ENCODE measurements around the gene DHX15. TPM values are rescaled to one million over a fixed set of nuclear protein-coding genes. Genes with fewer than 3 reads are reported as not detected.
A peak's percentile ranks its signal among the peaks of the same experiment; 100 is the strongest.

Gene DHX15
- total RNA-seq, 2 donors from 2014 or later, result 193 to 195 TPM

DNA sequence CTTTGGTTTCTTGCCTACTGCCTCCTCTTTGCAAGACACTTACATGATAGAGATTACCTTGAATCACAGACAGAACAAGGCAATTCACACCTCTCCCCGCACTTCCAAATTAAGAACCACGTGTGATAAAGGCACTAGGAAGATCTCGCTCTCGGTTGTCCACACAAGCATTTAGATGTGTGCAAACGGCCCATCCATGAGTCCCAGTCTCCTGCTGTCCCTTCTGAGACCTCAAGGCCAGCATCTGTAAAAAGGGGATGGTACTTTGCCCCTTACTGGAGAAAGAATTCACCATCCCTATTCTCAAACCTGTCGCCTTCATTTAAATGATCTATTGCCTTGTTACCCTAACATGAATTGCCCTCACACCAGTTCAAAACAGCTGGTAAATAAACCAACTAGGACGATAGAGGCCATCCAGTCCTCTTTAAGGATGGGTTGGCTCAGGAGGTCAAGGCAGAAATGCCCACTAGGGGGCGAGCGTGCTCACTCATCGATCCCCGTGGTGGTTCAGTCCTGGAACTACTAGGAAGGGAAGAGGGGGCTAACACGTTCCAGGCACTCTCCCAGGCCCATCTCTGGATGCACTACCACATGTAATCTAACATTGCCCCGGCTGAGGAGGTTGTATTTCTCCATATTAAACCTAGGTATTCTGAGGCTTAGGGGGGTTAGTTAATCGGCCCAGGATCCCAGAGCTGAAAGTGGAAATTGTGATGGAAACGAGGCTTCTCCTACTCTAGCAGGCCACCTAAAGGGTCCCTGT lies 95.8 kb downstream of the DHX15 start:
- Histone ChIP-seq H3K27me3 (ENCODE audit: control insufficient read depth, insufficient read depth, low read length, poor library complexity, severe bottlenecking) (no peaks in the 10 kb centered on the region), H3K4me3 (ENCODE audit: low read length) (no peak overlapping the region), H3K9ac (ENCODE audit: extremely low read depth, low read length, poor library complexity, severe bottlenecking) (no peak overlapping the region), H3K9me3 (ENCODE audit: control insufficient read depth, low read length) (no peaks in the 10 kb centered on the region), H3K36me3 (ENCODE audit: control insufficient read depth, insufficient read depth, low read length) (no peaks in the 10 kb centered on the region), H3K4me1 (ENCODE audit: control insufficient read depth, insufficient read depth, low read length) (peaks cover 6% of the 10 kb centered on the region), H3K27ac (ENCODE audit: low read depth, low read length) (no peak overlapping the region)
- peaks cover 10% of the 10 kb centered on the region for H3K27me3 Mint-ChIP-seq (ENCODE audit: insufficient read depth)
- H3K27ac Mint-ChIP-seq, result no peak overlapping the region
- H3K4me3 Mint-ChIP-seq, result no peak overlapping the region
- peaks cover 10% of the 10 kb centered on the region for H3K4me1 Mint-ChIP-seq
- TF ChIP-seq, protein P1, sequence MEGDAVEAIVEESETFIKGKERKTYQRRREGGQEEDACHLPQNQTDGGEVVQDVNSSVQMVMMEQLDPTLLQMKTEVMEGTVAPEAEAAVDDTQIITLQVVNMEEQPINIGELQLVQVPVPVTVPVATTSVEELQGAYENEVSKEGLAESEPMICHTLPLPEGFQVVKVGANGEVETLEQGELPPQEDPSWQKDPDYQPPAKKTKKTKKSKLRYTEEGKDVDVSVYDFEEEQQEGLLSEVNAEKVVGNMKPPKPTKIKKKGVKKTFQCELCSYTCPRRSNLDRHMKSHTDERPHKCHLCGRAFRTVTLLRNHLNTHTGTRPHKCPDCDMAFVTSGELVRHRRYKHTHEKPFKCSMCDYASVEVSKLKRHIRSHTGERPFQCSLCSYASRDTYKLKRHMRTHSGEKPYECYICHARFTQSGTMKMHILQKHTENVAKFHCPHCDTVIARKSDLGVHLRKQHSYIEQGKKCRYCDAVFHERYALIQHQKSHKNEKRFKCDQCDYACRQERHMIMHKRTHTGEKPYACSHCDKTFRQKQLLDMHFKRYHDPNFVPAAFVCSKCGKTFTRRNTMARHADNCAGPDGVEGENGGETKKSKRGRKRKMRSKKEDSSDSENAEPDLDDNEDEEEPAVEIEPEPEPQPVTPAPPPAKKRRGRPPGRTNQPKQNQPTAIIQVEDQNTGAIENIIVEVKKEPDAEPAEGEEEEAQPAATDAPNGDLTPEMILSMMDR (conservative IDR thresholded peaks at IDR 0.05), result peak; percentile 95
- peaks cover 4% of the 10 kb centered on the region for H3K36me3 Mint-ChIP-seq (ENCODE audit: low read depth)
- DNase-seq, result peak; percentile 95
- H3K9me3 Mint-ChIP-seq, result peaks cover 1% of the 10 kb centered on the region
- 36 to 74% methylated on average over 7 to 15 of the region's 15 CpGs for WGBS, 2 experiments (ENCODE audit: insufficient coverage in 1 of 2, insufficient read length in 1 of 2)

DNA sequence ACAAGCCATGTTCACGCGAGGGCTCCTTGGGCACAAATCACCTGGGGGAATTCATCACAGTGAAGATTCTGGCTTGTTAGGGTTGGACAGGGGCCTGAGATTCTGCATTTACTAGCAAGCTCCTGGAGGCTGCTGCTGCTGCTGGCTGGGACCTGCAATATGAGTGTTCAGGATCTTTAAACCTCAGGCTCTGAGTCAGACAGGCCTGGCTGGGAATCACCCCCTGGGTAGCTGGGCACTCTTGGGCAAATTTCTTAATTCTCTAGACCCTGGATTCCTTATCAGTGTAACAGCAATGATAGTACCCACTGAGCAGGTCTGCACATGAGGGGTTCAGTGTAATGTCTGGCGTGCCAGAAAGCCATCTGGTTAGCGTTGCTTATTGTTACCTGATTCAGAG lies 101.5 kb downstream of the DHX15 start:
- Histone ChIP-seq H3K36me3 (ENCODE audit: control insufficient read depth, insufficient read depth, low read length) (no peaks in the 10 kb centered on the region), H3K9me3 (ENCODE audit: control insufficient read depth, low read length) (no peaks in the 10 kb centered on the region), H3K9ac (ENCODE audit: extremely low read depth, low read length, poor library complexity, severe bottlenecking) (no peak overlapping the region), H3K4me1 (ENCODE audit: control insufficient read depth, insufficient read depth, low read length) (peaks cover under 1% of the 10 kb centered on the region), H3K27me3 (ENCODE audit: control insufficient read depth, insufficient read depth, low read length, poor library complexity, severe bottlenecking) (peaks cover 6% of the 10 kb centered on the region), H3K4me3 (ENCODE audit: low read length) (no peak overlapping the region), H3K27ac (ENCODE audit: low read depth, low read length) (no peak overlapping the region)
- Mint-ChIP-seq H3K9me3 (no peaks in the 10 kb centered on the region), H3K36me3 (ENCODE audit: low read depth) (no peaks in the 10 kb centered on the region), H3K4me3 (no peak overlapping the region), H3K27me3 (ENCODE audit: insufficient read depth) (peaks cover 7% of the 10 kb centered on the region), H3K4me1 (peaks cover 5% of the 10 kb centered on the region), H3K27ac (no peak overlapping the region)
- 85 to 92% methylated on average over 2 to 4 of the region's 4 CpGs for WGBS, 2 experiments (ENCODE audit: insufficient coverage in 1 of 2, insufficient read length in 1 of 2)
- TF ChIP-seq, protein P1 (conservative IDR thresholded peaks at IDR 0.05), result no peak
- no peak for DNase-seq

DNA sequence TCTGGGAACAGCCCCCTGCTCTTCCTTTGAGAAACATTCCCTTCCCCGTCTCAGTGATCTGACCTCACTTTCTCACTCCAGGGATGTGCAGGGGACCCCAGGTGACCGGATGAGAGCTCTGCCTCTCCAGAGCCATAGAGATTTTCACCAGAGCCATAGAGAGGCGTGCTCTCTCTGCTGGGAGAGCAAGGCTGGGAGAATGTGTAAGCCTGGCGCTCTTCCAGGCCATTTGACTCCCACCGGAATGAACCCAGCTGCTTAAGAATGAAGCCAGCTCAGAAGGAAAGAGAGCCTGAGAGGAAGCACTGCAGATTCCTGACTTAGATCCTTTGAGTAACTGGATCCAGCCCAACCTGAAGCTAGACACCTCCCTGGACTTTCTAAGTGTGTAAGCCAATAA lies 106.4 kb downstream of the DHX15 start:
- Histone ChIP-seq H3K9ac (ENCODE audit: extremely low read depth, low read length, poor library complexity, severe bottlenecking) (no peak overlapping the region), H3K4me1 (ENCODE audit: control insufficient read depth, insufficient read depth, low read length) (no peaks in the 10 kb centered on the region), H3K4me3 (ENCODE audit: low read length) (no peak overlapping the region), H3K36me3 (ENCODE audit: control insufficient read depth, insufficient read depth, low read length) (no peaks in the 10 kb centered on the region), H3K9me3 (ENCODE audit: control insufficient read depth, low read length) (no peaks in the 10 kb centered on the region), H3K27ac (ENCODE audit: low read depth, low read length) (no peak overlapping the region), H3K27me3 (ENCODE audit: control insufficient read depth, insufficient read depth, low read length, poor library complexity, severe bottlenecking) (peaks cover 6% of the 10 kb centered on the region)
- peaks cover 10% of the 10 kb centered on the region for H3K27me3 Mint-ChIP-seq (ENCODE audit: insufficient read depth)
- no peaks in the 10 kb centered on the region for H3K36me3 Mint-ChIP-seq (ENCODE audit: low read depth)
- peaks cover 16% of the 10 kb centered on the region for H3K4me1 Mint-ChIP-seq
- TF ChIP-seq, protein P1 (conservative IDR thresholded peaks at IDR 0.05), result no peak
- no peak overlapping the region for H3K27ac Mint-ChIP-seq
- 80 to 83% methylated on average over 4 to 5 of the region's 5 CpGs for WGBS, 2 experiments (ENCODE audit: insufficient coverage in 1 of 2, insufficient read length in 1 of 2)
- H3K4me3 Mint-ChIP-seq, result no peak overlapping the region
- no peaks in the 10 kb centered on the region for H3K9me3 Mint-ChIP-seq
- peak; percentile 70 for DNase-seq

Small RNAs within 50 kb of the gene (microRNA-seq; reads per million reads assigned to microRNA genes)
- gene MIR573 (ENCODE audit: borderline microRNAs expressed), result 0.59 reads per million

Other genes with a start within 250 kb of the DHX15 start
- 1 to 10 TPM; 5.7 to 8.7 TPM for gene SOD3, start 211.0 kb upstream of the DHX15 start, total RNA-seq